Endothelial cell of umbilical vein (primary cell): ENCODE data around the gene RGS11.

Experiments
- EZH2 ChIP-seq: IDR thresholded peaks from 2 replicates; pipeline ENCODE4 v1.6.1; 2012; ENCODE audit warnings: borderline replicate concordance, low read depth, mild to moderate bottlenecking, moderate library complexity, low read length, inconsistent platforms; ENCODE audit not compliant: severe bottlenecking
- FOS ChIP-seq: IDR thresholded peaks from 2 replicates; pipeline ENCODE4 v1.6.1; 2011; ENCODE audit warnings: mild to moderate bottlenecking, low read length, moderate library complexity, borderline replicate concordance; ENCODE audit not compliant: insufficient read depth
- MYC ChIP-seq: IDR thresholded peaks from one replicate; pipeline ENCODE4 v1.6.1; 2011; ENCODE audit warnings: mild to moderate bottlenecking, low read depth, low read length
- POLR2A ChIP-seq: IDR thresholded peaks from 2 replicates; pipeline ENCODE4 v1.6.1; 2012; ENCODE audit warnings: low read depth, mild to moderate bottlenecking, control low read depth, low read length
- POLR2AphosphoS5 ChIP-seq: IDR thresholded peaks from 2 replicates; pipeline ENCODE4 v1.6.1; 2012; ENCODE audit warnings: low read depth, mild to moderate bottlenecking, control low read depth, low read length, moderate library complexity; ENCODE audit not compliant: insufficient read depth
- TF ChIP-seq, protein P1 (sequence below), 2 donors: IDR thresholded peaks; 1 replicate in 1 of 2; 2 replicates in 1 of 2; pipeline ENCODE4 v1.5.1; 2011; ENCODE audit warnings: low read length in 2 of 2, mild to moderate bottlenecking in 2 of 2, moderate library complexity in 2 of 2, control low read depth in 1 of 2, inconsistent platforms in 1 of 2, low read depth in 1 of 2; ENCODE audit not compliant: insufficient read depth in 1 of 2; ENCODE audit errors: extremely low read depth in 1 of 2

DNA sequence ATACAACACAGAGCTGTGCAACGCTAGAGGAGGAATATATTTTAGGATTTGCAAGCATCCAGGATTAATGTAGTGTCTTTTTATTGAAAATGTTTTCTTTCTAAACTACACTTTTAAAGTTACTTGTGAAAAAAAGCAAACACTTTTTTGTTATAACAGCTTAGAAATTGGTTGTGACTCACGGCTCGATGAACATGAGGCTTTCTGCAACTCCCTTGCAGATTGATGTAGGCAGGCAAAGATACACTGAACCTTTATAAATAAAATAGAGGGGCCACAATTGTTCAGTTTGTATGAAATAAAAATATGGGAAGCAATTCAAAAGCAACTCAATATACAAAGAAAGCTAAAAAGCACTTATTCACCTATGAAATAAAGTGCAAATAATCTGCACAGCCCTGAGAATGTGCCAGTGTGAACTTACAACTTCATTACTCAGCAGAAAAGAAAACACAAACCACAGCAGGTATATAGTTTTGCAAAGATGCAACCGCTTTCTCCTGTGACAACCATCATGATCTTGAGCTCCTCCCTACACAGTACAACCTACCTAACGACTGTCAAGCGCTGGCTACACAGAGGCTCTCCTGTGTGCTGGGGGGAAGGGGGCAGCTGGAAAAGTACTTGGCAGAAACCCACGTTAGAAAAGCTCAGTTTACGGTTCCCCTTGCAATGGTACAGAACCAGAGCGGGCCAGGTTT, 47.4 kb downstream of the RGS11 start:
- TF ChIP-seq, protein P1, sequence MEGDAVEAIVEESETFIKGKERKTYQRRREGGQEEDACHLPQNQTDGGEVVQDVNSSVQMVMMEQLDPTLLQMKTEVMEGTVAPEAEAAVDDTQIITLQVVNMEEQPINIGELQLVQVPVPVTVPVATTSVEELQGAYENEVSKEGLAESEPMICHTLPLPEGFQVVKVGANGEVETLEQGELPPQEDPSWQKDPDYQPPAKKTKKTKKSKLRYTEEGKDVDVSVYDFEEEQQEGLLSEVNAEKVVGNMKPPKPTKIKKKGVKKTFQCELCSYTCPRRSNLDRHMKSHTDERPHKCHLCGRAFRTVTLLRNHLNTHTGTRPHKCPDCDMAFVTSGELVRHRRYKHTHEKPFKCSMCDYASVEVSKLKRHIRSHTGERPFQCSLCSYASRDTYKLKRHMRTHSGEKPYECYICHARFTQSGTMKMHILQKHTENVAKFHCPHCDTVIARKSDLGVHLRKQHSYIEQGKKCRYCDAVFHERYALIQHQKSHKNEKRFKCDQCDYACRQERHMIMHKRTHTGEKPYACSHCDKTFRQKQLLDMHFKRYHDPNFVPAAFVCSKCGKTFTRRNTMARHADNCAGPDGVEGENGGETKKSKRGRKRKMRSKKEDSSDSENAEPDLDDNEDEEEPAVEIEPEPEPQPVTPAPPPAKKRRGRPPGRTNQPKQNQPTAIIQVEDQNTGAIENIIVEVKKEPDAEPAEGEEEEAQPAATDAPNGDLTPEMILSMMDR (IDR thresholded peaks at IDR 0.05; ENCODE audit: extremely low read depth in 1 of 2, insufficient read depth in 1 of 2, low read depth in 1 of 2, low read length in 2 of 2): no peak
- TF ChIP-seq EZH2: no peak
- no peak for TF ChIP-seq POLR2A
- TF ChIP-seq FOS: no peak
- no peak for TF ChIP-seq MYC
- TF ChIP-seq POLR2AphosphoS5: no peak
